ENCODE data around the gene RBFOX1. TPM values are rescaled to one million over a fixed set of nuclear protein-coding genes. Genes with fewer than 3 reads are reported as not detected.

The RBFOX1 gene
- polyA plus RNA-seq, 1 donor from 2014 or later, result 56.8 TPM

DNA sequence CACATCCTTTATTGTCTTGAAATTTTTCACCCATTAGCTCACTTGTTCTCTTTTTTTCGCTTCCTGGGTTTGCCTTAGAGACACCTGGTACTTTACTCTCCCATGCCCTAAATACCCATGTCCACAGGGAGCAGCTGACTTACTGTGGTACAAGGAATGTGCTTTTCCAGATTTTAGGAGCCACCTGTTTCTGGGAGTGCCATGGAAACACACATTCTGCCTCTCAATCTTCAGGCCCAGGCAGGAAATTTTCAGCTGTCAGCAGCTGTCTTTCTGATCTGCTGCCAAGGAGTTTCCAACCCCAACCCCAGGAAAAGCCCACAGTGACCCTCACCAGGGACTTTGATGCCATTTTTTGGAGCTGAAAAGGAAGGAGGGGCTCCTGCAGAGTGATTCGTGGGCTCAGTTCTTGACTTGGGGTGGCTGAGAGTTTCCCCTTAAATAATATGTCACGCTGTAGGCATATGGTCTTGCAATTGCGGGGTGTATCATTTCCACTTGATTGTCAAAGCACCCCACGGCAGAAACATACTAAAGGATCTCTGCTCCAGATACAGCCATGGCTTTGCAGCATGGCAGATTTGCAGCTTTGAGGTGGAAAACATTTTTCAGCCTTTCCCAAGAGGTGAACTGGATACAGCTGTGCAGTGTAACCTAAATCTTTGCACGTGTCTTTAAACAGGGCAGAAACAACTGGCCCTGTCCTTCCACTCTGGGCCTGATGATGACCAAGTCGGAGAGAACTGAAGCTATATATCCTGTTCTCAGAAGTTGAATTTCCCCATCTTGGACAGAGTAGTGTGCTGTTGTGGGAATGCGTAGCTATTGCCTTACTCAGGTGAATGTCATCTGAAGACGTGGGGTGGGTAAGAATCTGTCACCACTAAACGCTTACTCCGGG is 19.2 kb downstream of the RBFOX1 start:
- no peak overlapping the region for H2AFZ ChIP-seq (ENCODE audit: low read depth, low read length)
- no peaks in the 10 kb centered on the region for H3K27me3 ChIP-seq (ENCODE audit: insufficient read depth, low read depth, low read length)
- H3K9me3 ChIP-seq (ENCODE audit: low read length), result no peaks in the 10 kb centered on the region
- no peak overlapping the region for H3K4me3 ChIP-seq (ENCODE audit: low read length)
- H3K9me2 ChIP-seq (ENCODE audit: insufficient read depth, low read length), result no peaks in the 10 kb centered on the region
- H3F3A ChIP-seq (ENCODE audit: insufficient read depth, low read length, poor library complexity, severe bottlenecking), result no peaks in the 10 kb centered on the region
- H3K27ac ChIP-seq (ENCODE audit: low read length), result no peak overlapping the region
- H3K79me2 ChIP-seq (replicated peaks; ENCODE audit: insufficient read depth, low read length), result no peaks in the 10 kb centered on the region
- H3K9ac ChIP-seq (ENCODE audit: low read length), result no peak overlapping the region
- TF ChIP-seq EZH2 (IDR thresholded peaks at IDR 0.05; ENCODE audit: borderline replicate concordance, insufficient read depth, low read length, poor library complexity, severe bottlenecking), result no peak
- TF ChIP-seq TAF1 (IDR thresholded peaks at IDR 0.05; ENCODE audit: low read depth), result no peak
- TF ChIP-seq, protein P1, sequence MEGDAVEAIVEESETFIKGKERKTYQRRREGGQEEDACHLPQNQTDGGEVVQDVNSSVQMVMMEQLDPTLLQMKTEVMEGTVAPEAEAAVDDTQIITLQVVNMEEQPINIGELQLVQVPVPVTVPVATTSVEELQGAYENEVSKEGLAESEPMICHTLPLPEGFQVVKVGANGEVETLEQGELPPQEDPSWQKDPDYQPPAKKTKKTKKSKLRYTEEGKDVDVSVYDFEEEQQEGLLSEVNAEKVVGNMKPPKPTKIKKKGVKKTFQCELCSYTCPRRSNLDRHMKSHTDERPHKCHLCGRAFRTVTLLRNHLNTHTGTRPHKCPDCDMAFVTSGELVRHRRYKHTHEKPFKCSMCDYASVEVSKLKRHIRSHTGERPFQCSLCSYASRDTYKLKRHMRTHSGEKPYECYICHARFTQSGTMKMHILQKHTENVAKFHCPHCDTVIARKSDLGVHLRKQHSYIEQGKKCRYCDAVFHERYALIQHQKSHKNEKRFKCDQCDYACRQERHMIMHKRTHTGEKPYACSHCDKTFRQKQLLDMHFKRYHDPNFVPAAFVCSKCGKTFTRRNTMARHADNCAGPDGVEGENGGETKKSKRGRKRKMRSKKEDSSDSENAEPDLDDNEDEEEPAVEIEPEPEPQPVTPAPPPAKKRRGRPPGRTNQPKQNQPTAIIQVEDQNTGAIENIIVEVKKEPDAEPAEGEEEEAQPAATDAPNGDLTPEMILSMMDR (IDR thresholded peaks at IDR 0.05; ENCODE audit: poor library complexity, severe bottlenecking), result no peak
- TF ChIP-seq, protein P2, sequence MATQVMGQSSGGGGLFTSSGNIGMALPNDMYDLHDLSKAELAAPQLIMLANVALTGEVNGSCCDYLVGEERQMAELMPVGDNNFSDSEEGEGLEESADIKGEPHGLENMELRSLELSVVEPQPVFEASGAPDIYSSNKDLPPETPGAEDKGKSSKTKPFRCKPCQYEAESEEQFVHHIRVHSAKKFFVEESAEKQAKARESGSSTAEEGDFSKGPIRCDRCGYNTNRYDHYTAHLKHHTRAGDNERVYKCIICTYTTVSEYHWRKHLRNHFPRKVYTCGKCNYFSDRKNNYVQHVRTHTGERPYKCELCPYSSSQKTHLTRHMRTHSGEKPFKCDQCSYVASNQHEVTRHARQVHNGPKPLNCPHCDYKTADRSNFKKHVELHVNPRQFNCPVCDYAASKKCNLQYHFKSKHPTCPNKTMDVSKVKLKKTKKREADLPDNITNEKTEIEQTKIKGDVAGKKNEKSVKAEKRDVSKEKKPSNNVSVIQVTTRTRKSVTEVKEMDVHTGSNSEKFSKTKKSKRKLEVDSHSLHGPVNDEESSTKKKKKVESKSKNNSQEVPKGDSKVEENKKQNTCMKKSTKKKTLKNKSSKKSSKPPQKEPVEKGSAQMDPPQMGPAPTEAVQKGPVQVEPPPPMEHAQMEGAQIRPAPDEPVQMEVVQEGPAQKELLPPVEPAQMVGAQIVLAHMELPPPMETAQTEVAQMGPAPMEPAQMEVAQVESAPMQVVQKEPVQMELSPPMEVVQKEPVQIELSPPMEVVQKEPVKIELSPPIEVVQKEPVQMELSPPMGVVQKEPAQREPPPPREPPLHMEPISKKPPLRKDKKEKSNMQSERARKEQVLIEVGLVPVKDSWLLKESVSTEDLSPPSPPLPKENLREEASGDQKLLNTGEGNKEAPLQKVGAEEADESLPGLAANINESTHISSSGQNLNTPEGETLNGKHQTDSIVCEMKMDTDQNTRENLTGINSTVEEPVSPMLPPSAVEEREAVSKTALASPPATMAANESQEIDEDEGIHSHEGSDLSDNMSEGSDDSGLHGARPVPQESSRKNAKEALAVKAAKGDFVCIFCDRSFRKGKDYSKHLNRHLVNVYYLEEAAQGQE (IDR thresholded peaks at IDR 0.05; ENCODE audit: borderline replicate concordance), result no peak
- no peak for TF ChIP-seq POLR2AphosphoS5 (IDR thresholded peaks at IDR 0.05)
- no peak for TF ChIP-seq RAD21 (conservative IDR thresholded peaks at IDR 0.05)
- TF ChIP-seq EP300 (conservative IDR thresholded peaks at IDR 0.05; ENCODE audit: poor library complexity, severe bottlenecking), result no peak
- TF ChIP-seq MXI1 (conservative IDR thresholded peaks at IDR 0.05; ENCODE audit: poor library complexity, severe bottlenecking), result no peak
- no peak for TF ChIP-seq SMC3 (conservative IDR thresholded peaks at IDR 0.05; ENCODE audit: poor library complexity)
- H4K20me1 ChIP-seq (ENCODE audit: insufficient read depth), result no peaks in the 10 kb centered on the region
- no peak overlapping the region for H3K4me2 ChIP-seq (ENCODE audit: low read length)
- H3K36me3 ChIP-seq (ENCODE audit: insufficient read depth, low read length), result no peaks in the 10 kb centered on the region

DNA sequence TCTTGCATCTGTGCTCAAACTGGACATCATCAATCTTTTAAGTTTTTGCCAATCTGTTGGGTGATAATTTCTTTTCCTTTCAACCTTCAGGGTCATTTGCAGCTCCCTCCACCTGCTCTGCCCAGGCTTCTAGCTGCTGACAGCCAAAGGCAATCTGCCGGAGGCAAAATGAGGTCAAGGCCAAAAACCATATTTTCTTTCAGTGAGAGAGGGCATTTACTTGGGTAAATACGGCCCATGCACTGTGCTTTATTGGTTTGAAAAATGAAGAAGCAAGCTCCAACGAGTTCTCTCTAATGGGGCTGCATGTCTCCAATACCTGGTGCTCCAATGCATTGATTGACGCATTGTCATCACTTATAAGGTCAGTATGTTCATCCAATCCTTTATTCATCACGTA is 23.1 kb downstream of the RBFOX1 start:
- H2AFZ ChIP-seq (ENCODE audit: low read depth, low read length), result no peak overlapping the region
- no peak overlapping the region for H3K9ac ChIP-seq (ENCODE audit: low read length)
- TF ChIP-seq EP300 (conservative IDR thresholded peaks at IDR 0.05; ENCODE audit: poor library complexity, severe bottlenecking), result no peak
- TF ChIP-seq, protein P1 (IDR thresholded peaks at IDR 0.05; ENCODE audit: poor library complexity, severe bottlenecking), result no peak
- TF ChIP-seq MXI1 (conservative IDR thresholded peaks at IDR 0.05; ENCODE audit: poor library complexity, severe bottlenecking), result no peak
- TF ChIP-seq RAD21 (conservative IDR thresholded peaks at IDR 0.05), result no peak
- no peak for TF ChIP-seq EZH2 (IDR thresholded peaks at IDR 0.05; ENCODE audit: borderline replicate concordance, insufficient read depth, low read length, poor library complexity, severe bottlenecking)
- TF ChIP-seq, protein P2 (IDR thresholded peaks at IDR 0.05; ENCODE audit: borderline replicate concordance), result no peak
- no peak for TF ChIP-seq TAF1 (IDR thresholded peaks at IDR 0.05; ENCODE audit: low read depth)
- TF ChIP-seq POLR2AphosphoS5 (IDR thresholded peaks at IDR 0.05), result no peak
- TF ChIP-seq SMC3 (conservative IDR thresholded peaks at IDR 0.05; ENCODE audit: poor library complexity), result no peak
- no peaks in the 10 kb centered on the region for H3K9me3 ChIP-seq (ENCODE audit: low read length)
- H3K4me2 ChIP-seq (ENCODE audit: low read length), result no peak overlapping the region
- no peaks in the 10 kb centered on the region for H3K36me3 ChIP-seq (ENCODE audit: insufficient read depth, low read length)
- no peaks in the 10 kb centered on the region for H4K20me1 ChIP-seq (ENCODE audit: insufficient read depth)
- no peak overlapping the region for H3K4me3 ChIP-seq (ENCODE audit: low read length)
- H3F3A ChIP-seq (ENCODE audit: insufficient read depth, low read length, poor library complexity, severe bottlenecking), result no peaks in the 10 kb centered on the region
- H3K79me2 ChIP-seq (replicated peaks; ENCODE audit: insufficient read depth, low read length), result no peaks in the 10 kb centered on the region
- no peaks in the 10 kb centered on the region for H3K27me3 ChIP-seq (ENCODE audit: insufficient read depth, low read depth, low read length)
- H3K27ac ChIP-seq (ENCODE audit: low read length), result no peak overlapping the region
- H3K9me2 ChIP-seq (ENCODE audit: insufficient read depth, low read length), result no peaks in the 10 kb centered on the region
